NCI-H187 (cell line): Measurements from ENCODE around the gene ANKZF1.
A peak's percentile ranks its signal among the peaks of the same experiment; 100 is the strongest.
"Not testable (repeated sequence)": the region's sequence is repeated elsewhere in the genome, so short reads cannot be mapped to it uniquely, and the experiment has no call there.

ENCODE experiments used
- DNase-seq, 2 experiments: peaks; one replicate each; lab custom pipeline; 2025; lab: John Stamatoyannopoulos, UW

ANKZF1 gene, protein sequence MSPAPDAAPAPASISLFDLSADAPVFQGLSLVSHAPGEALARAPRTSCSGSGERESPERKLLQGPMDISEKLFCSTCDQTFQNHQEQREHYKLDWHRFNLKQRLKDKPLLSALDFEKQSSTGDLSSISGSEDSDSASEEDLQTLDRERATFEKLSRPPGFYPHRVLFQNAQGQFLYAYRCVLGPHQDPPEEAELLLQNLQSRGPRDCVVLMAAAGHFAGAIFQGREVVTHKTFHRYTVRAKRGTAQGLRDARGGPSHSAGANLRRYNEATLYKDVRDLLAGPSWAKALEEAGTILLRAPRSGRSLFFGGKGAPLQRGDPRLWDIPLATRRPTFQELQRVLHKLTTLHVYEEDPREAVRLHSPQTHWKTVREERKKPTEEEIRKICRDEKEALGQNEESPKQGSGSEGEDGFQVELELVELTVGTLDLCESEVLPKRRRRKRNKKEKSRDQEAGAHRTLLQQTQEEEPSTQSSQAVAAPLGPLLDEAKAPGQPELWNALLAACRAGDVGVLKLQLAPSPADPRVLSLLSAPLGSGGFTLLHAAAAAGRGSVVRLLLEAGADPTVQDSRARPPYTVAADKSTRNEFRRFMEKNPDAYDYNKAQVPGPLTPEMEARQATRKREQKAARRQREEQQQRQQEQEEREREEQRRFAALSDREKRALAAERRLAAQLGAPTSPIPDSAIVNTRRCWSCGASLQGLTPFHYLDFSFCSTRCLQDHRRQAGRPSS

DNA sequence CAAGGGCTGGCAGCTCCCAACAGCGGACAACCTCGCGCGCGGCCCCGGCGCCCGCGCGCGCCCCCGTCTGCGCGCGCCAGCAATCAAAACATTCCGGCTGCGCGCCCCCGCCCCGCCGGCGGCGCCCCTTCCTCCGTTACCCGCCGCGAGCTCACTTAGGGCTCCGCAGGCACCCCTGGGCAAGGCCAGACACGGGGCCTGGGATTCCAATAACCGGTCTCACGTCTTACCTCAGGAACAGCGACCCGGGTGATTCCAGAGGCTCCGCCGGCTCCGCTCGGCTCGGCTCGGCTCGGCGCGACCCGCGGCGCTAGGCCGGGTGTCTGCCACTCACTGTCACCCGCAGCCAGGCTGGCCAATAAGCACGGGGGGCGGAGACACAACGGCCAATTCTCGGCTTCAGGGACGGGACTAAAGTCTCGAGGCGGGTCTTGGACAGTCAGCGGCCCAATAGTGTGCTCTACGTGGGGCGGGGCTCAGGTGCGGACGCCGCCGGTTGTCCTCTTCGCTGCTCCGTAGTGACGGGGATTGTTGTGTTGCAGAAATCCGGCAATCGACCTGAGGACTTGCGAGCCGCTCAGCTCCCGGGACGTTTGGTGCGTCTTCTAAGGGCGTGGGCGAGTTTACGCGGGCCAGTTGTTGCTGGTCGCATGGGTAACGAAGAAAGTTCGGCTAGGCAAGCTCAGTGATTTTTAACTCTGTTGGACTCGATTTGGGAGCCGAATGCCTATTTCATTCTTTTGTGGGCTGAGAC is at the start of gene ANKZF1, which contains the start of gene ATG9A:
ANKZF1 (plus strand) TSS at position 502 of the 754 bp plus-strand sequence. CDS start 452 bp downstream, outside the sequence.
ATG9A (minus strand) TSS at position 332 of the 754 bp plus-strand sequence. CDS start 1,612 bp downstream, outside the sequence.
- peak; percentile 64 to 83 for DNase-seq

DNA sequence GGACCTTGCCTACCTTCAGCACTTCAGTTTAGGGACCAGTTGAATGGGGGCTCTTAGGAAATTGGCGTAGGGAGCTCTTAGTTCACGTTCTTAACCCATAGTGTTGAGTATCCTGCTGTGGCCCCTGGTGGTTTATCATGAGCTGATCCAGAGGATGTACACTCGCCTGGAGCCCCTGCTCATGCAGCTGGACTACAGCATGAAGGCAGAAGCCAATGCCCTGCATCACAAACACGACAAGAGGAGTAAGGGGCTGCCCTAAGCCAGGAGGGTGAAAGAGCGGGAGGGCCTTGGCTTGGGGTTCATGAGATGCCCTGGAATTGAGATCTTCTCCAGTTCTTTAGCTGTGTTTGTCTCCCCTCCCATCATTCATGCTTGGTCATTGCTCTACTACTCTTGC is 48.6 kb upstream of the ANKZF1 start:
- DNase-seq = no peak

DNA sequence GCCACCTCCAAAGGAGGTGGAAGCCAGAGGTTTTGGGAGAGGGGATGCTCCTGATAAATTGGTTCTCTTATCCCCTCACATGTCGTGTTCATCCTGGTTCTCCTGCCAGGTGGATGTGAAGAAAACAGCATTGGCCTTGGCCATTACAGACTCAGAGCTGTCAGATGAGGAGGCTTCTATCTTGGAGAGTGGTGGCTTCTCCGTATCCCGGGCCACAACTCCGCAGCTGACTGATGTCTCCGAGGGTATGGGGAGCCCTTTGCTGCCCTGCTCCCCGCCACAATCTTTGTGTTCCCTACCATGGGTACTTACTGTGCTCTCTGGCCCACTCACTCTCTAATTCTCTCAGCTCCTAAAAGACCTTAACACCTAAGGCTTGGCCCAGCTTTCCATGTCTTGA is 48.1 kb upstream of the ANKZF1 start:
- DNase-seq = no peak

DNA sequence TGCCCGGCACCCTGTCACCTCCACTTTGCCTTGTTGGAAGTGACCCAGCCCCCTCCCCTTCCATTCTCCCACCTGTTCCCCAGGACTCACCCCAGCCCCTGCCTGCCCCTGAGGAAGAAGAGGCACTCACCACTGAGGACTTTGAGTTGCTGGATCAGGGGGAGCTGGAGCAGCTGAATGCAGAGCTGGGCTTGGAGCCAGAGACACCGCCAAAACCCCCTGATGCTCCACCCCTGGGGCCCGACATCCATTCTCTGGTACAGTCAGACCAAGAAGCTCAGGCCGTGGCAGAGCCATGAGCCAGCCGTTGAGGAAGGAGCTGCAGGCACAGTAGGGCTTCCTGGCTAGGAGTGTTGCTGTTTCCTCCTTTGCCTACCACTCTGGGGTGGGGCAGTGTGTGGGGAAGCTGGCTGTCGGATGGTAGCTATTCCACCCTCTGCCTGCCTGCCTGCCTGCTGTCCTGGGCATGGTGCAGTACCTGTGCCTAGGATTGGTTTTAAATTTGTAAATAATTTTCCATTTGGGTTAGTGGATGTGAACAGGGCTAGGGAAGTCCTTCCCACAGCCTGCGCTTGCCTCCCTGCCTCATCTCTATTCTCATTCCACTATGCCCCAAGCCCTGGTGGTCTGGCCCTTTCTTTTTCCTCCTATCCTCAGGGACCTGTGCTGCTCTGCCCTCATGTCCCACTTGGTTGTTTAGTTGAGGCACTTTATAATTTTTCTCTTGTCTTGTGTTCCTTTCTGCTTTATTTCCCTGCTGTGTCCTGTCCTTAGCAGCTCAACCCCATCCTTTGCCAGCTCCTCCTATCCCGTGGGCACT is 47.1 kb upstream of the ANKZF1 start:
- no peak for DNase-seq

DNA sequence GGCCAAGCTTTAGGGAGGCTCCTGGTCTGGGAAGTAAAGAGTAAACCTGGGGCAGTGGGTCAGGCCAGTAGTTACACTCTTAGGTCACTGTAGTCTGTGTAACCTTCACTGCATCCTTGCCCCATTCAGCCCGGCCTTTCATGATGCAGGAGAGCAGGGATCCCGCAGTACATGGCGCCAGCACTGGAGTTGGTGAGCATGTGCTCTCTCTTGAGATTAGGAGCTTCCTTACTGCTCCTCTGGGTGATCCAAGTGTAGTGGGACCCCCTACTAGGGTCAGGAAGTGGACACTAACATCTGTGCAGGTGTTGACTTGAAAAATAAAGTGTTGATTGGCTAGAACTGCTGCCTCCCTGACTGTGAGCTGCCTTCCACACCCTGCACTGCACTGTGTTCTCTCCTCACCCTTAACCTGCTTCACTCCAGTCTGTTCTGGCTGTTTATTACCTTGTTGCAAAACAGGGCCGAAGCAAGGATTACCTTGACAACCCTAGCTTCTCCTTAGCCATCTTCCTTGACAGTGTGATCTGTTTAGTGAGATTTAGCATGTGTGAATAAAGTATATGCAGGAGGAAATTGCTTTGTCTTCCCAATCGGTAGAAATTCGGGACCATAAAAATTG is 46.3 kb upstream of the ANKZF1 start:
- DNase-seq = no peak

DNA sequence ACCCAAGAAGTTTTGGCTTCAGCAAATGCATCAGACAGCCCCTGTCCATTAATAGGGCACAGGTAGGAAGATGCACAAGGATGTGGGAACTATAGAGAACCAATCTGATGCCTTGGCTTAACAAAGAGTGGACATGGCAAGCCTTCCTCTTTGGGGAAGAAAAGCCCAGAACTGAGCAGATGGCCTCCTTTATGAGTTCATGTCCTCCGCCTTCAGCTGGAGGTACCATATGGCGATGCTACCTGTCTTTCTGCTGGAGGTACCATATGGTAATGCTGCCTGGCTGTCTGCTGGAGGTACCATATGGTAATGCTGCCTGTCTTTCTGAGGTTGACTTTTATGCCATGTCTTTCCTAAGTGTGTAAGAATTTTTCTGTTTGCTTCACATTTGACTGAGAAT is 45.5 kb upstream of the ANKZF1 start:
- no peak for DNase-seq

DNA sequence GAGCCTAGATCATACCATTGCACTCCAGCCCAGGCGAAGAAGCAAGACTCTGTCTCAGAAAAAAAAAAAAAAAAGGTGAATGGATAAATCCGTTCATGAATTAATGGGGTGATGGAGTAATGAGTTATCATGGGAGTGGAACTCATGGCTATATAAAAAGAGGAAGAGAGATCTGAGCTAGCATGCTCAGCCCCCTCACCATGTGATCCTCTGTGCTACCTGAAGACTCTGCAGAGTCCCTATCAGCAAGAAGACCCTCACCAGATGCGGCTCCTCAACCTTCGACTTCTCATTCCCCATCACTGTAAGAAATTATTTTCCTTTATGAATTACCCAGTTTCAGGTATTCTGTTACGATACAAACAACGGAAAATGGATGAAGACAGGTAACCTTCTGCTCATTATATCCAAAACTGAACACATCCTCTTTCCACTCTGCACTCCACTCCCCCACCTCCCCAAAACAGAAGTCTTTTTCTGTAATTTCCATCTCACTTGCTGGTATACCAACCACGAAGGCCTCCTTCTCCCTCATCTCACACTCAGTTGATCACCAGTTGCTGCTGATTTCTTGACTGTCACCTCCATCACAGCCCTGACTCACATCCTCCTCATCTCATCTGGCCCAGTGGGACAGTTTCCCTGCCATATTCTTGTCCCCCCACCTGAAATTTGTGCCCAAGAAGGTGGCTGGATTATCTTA is 42.7 kb upstream of the ANKZF1 start:
- DNase-seq = no peak

DNA sequence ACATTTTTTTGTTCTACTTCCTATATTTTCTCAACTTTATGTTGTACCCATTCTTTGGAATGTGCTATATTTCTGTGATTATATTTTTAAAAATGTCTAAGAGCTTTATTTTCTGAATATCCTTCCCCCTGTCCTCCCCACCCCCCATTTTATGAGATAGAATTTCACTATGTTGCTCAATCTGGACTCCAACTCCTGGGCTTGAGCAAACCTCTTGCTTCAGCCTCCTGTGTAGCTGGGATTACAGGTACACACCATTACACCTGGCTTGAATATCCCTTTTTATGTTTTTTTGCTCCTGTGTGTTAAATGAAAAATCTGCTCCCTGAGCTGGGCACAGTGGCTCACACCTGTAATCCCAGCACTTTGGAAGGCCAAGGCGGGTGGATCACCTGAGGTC is 32.2 kb upstream of the ANKZF1 start:
- no peak for DNase-seq

DNA sequence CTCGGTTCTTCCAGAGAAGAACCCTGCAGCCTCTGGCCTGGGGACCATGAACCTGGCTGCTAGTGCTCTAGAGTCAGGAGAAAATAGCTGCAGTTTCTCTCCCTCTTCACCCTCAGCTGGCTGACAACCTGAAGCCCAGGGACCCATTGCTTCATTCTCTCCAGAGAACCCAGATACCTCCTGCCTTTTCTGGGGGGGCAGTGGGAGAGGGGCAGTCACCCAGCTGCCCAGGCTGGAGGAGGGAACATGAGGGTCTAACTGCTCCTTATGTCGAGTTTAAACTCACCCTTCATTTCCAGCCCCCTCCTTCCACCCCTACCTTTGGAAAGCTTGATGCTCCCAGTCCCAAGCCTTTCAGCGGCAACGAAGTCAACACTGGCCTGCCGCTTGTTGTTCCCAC is 30.6 kb upstream of the ANKZF1 start:
- DNase-seq = no peak

DNA sequence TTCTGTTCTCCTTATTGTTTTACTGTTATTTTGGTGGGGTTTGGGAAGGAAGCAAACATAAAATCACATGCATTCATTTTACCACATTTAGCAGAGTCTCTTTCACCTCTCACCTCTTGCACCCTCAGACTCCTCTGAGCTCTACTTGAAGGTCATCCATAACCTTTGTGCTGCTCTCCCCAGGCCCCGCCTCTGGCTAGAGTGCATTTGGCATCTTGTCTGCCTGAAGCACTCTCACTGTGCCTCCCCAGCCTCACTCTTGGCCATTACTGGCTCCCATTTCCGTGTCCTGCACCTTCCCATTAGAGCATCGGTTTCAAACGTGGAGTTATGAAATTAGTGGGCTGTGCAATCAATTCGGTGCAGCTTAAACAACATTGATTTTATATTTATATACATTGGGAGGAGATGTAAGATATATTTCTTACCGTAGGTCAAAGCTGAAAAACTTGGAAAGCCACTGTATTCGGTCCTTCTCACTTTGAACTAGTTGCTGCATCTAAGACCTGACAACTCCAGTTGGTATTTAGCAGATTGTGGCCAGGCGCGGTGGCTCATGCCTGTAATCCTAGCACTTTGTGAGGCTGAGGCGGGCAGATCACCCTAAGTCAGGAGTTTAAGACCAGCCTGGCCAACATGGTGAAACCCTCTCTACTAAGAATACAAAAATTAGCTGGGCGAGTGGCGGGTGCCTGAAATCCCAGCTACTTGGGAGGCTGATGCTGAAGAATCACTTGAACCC is 30.0 kb upstream of the ANKZF1 start:
- DNase-seq = no peak

DNA sequence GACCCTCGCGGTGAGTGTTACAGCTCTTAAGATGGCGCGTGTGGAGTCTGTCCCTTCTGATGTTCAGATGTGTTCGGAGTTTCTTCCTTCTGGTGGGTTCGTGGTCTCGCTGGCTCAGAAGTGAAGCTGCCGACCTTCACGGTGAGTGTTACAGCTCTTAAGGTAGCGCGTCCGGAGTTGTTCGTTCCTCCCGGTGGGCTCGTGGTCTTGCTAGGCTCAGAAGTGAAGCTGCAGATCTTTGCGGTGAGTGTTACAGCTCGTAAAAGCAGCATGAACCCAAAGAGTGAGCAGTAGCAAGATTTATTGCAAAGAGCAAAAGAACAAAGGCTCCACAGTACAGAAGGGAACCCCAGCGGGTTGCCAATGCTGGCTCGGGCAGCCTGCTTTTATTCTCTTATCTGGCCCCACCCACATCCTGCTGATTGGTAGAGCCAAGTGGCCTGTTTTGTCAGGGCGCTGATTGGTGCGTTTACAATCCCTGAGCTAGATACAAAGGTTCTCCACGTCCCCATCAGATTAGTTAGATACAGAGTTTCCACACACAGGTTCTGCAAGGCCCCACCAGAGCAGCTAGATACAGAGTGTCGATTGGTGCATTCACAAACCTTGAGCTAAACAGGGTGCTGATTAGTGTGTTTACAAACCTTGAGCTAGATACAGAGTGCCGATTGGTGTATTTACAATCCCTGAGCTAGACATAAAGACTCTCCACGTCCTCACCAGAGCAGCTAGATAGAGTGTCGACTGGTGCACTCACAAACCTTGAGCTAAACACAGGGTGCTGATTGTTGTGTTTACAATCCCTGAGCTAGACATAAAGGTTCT is 28.9 kb upstream of the ANKZF1 start:
- DNase-seq = not testable (repeated sequence)

DNA sequence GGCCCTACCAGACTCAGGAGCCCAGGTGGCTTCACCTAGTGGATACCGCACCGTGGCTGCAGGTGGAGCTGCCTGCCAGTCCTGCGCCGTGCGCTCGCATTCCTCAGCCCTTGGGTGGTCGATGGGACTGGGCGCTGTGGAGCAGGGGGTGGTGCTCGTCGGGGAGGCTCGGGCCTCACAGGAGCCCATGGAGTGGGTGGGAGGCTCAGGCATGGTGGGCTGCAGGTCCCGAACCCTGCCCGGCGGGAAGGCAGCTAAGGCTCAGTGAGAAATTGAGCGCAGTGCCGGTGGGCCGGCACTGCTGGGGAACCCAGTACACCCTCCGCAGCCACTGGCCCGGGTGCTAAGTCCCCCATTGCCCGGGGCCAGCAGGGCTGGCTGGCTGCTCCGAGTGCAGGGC is 28.3 kb upstream of the ANKZF1 start:
- not testable (repeated sequence) for DNase-seq

DNA sequence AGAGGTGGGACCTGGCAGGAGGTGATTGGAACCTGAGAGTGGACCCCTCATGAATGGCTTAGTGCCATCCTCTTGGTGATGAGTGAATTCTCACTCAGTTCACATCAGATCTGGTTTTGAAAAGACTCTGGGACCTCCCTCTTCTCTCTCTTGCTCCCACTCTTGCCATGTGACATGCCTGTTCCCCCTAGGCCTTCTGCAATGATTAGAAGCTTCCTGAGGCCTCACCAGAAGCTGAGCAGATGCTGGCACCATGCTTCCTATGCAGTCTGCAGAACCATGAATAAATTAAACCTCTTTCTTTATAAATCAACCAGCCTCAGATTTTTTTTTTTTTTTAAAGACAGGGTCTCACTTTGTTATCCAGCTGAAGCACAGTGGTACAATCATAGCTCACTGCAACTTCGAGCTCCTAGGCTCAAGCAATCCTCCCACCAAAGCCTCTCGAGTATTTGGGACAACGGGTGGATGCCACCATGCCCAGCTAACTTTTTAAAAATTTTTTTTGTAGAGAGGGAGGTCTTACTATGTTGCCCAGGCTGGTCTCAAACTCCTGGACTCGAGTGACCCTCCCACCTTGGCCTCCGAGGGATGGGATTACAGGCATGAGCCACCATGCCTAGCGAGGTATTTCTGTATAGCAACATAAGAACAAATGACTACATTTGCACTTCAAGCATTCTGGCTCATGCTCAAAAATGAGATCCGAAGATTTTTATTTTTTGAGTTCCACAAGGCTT is 25.0 kb upstream of the ANKZF1 start:
- no peak for DNase-seq

DNA sequence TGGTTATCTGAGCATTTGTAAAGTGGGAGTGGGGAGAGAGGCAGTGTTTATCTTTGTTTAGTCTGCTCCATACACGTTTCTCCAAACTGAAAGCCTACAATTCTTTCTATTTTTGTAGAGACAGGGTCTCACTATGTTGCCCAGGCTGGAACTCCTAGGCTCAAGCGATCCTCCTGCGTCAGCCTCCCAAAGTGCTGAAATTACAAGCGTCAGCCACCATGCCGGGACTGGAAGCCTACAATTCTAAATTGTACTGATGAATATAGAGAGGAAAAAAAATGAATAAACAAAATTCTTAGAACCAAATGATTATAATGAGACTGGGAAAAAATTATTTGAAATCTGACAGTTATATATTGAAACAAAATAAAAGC is 24.5 kb upstream of the ANKZF1 start:
- DNase-seq = no peak

DNA sequence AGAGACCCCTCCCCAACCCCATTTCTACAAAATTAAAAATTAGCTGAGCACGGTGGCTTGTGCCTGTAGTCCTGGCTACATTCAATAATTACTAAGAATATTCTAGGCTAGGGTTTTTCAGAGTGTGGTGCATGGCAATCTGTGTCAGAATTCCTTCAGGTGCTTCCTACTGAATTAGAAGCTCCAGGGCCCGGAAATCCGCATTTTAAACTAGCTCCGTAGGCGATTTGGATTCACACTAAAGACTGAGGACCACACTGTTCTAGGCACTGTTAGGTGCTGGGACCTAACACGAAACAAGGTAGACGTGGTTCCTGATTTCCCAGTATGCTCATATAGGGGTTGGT is 23.7 kb upstream of the ANKZF1 start:
- DNase-seq = no peak

DNA sequence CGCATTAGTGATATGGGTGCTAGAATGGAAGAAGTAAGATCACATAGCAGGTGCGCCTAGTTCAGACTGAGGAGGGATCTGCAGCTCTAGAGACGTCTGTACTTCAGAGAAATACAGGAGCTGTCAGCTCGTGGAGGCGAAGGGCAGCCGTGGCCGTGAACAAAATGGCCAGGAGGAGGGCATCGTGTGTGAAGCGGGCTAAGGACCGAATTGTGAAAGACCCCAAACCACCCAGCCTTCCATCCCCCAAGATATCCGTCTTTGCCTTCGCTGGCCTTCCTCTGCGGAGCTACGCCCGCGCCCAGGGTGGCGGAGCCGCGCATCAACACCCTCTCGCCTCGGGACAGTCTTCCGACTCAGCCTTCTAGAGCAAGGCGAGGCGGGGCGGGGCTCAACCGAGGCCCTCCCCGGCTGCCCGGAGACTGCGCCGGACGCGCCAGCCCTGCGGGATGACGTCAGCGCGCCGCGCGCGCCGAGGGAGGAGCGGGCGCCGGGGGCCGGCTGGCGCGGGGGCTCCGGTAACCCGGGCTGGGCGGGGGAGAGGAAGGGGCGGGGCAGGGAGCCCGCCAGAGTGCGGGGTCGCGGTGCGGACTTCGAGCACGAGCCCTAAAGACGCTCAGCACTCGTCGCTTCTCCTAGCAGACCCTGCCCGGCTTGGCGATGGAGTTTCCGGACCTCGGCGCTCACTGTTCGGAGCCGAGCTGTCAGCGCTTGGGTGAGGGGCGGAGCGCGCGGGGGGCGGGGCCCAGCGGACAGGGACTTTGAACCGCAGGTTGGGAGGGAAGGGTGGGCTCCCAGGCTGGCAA is 23.1 kb upstream of the ANKZF1 start, which contains the start of gene ZFAND2B:
ZFAND2B (plus strand) TSS at position 455 of the 806 bp plus-strand sequence; CDS start at position 661, 206 bp downstream.
- DNase-seq = peak; percentile 64 to 74

DNA sequence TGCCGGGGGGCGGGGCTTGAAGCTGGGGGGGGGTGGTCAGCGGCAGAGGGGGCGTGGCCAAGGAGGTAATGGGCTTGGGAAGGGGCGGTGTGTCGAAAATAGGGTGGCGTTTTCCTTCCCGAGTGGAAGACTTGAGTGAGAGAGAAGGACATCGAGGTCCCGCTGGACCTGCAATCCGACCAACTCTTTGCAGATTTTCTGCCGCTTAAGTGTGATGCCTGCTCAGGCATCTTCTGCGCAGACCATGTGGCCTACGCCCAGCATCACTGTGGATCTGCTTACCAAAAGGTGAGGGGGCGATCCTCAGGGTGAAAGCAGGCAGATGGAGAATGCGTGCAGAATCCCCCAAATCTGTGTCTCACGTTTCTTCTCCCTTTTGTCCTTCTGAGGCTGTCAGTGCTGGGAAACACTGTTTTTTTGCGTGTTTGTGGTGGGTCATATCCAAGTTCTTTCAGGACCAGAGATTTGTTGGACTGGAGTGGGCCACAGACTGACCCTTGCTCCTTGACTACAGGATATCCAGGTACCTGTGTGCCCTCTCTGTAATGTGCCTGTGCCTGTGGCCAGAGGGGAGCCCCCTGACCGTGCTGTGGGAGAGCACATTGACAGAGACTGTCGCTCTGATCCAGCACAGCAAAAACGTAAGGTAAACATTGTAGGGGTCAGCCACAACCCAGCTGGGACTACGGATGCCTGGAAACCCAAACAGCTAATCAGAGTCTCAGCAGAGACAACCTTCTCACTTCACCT is 22.3 kb upstream of the ANKZF1 start:
- no peak for DNase-seq
